Astrocyte (in vitro differentiated cells and primary cell): ENCODE data around the gene IQCN. TPM values are rescaled to one million over a fixed set of nuclear protein-coding genes. Genes with fewer than 3 reads are reported as not detected.

Source experiments
- DNase-seq: peaks from one replicate; pipeline ENCODE4 v3.0.0-alpha.2; 2010; ENCODE audit warnings: low read depth
- FAIRE-seq: peaks from 2 replicates; lab custom pipeline; 2011; peaks lifted over from hg19 to GRCh38; lab: Jason Lieb, UNC
- H2AFZ ChIP-seq: 2 replicates; pipeline ENCODE4 v1.6.0; 2012; ENCODE audit warnings: low read depth, low read length, inconsistent platforms
- H3K27ac ChIP-seq: 2 replicates; pipeline ENCODE4 v1.5.1; 2011; ENCODE audit warnings: low read depth, low read length, inconsistent platforms
- H3K27me3 ChIP-seq: 2 replicates; pipeline ENCODE4 v1.6.0; 2011; ENCODE audit warnings: low read length, inconsistent platforms; ENCODE audit not compliant: insufficient read depth
- H3K36me3 ChIP-seq: 2 replicates; pipeline ENCODE4 v1.5.1; 2011; ENCODE audit warnings: low read length, inconsistent platforms; ENCODE audit not compliant: insufficient read depth
- H3K4me1 ChIP-seq: 2 replicates; pipeline ENCODE4 v1.5.1; 2011; ENCODE audit warnings: low read length, inconsistent platforms; ENCODE audit not compliant: insufficient read depth
- H3K4me2 ChIP-seq: 2 replicates; pipeline ENCODE4 v1.6.0; 2012; ENCODE audit warnings: low read length, inconsistent platforms
- H3K4me3 ChIP-seq: 2 replicates; pipeline ENCODE4 v1.5.1; 2011; ENCODE audit warnings: low read depth, mild to moderate bottlenecking, low read length, inconsistent platforms; ENCODE audit not compliant: insufficient read depth
- H3K79me2 ChIP-seq: 2 replicates; pipeline ENCODE4 v1.6.0; 2012; ENCODE audit warnings: mild to moderate bottlenecking, low read length, inconsistent platforms; ENCODE audit not compliant: insufficient read depth
- H3K9ac ChIP-seq: 2 replicates; pipeline ENCODE4 v1.6.0; 2012; ENCODE audit warnings: mild to moderate bottlenecking, low read length, inconsistent platforms
- H3K9me3 ChIP-seq: 2 replicates; pipeline ENCODE4 v1.5.1; 2012; ENCODE audit warnings: low read depth, mild to moderate bottlenecking, low read length, inconsistent platforms; ENCODE audit not compliant: insufficient read depth
- H4K20me1 ChIP-seq: 2 replicates; pipeline ENCODE4 v1.6.0; 2012; ENCODE audit warnings: low read length, inconsistent platforms; ENCODE audit not compliant: insufficient read depth
- H3K27ac Mint-ChIP-seq: one replicate; pipeline ENCODE4 v1.8.0; 2021; ENCODE audit warnings: mild to moderate bottlenecking, mixed read lengths; ENCODE audit not compliant: unreplicated experiment
- H3K27me3 Mint-ChIP-seq: one replicate; pipeline ENCODE4 v1.8.0; 2021; ENCODE audit warnings: low read depth, mixed read lengths; ENCODE audit not compliant: unreplicated experiment
- H3K36me3 Mint-ChIP-seq: one replicate; pipeline ENCODE4 v1.8.0; 2021; ENCODE audit warnings: low read depth, mixed read lengths; ENCODE audit not compliant: unreplicated experiment
- H3K4me1 Mint-ChIP-seq: one replicate; pipeline ENCODE4 v1.8.0; 2021; ENCODE audit warnings: low read depth, mixed read lengths; ENCODE audit not compliant: unreplicated experiment
- H3K4me3 Mint-ChIP-seq: one replicate; pipeline ENCODE4 v1.8.0; 2021; ENCODE audit warnings: mild to moderate bottlenecking, moderate library complexity, mixed read lengths; ENCODE audit not compliant: unreplicated experiment
- H3K9me3 Mint-ChIP-seq: one replicate; pipeline ENCODE4 v1.8.0; 2021; ENCODE audit warnings: mild to moderate bottlenecking, mixed read lengths; ENCODE audit not compliant: unreplicated experiment
- EZH2 ChIP-seq: IDR thresholded peaks from 2 replicates; pipeline ENCODE4 v1.6.1; 2012; ENCODE audit warnings: mild to moderate bottlenecking, low read length, inconsistent platforms; ENCODE audit not compliant: insufficient read depth
- total RNA-seq: library from RNA; stranded (reverse); gene quantifications from 2 replicates; pipeline ENCODE4 v1.2.1, GENCODE V29; 2021
- TF ChIP-seq, protein P1 (sequence below): IDR thresholded peaks from 2 replicates; pipeline ENCODE4 v1.5.1; 2011; ENCODE audit warnings: low read depth, mild to moderate bottlenecking, inconsistent platforms, low read length, moderate library complexity; ENCODE audit not compliant: insufficient read depth

IQCN gene
- total RNA-seq, 1 donor from 2014 or later = 1.7 TPM

DNA sequence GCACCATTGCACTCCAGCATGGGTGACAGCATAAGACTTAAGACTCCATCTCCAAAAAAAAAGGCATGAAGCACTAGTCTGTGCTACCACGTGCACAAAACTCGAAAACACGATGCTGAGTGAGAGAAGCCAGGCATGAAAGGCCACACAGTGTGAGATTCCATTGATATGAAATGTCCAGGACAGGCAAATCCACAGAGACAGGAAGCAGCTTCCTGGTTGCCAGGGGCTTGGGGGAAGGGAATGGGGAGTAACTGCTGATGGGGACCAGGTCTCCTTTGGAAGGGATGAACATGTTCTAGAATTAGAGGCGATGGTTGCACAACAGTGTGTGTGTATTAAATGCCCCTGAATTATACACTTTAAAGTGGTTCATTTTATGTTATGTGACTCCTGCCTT lies 23.1 kb upstream of the IQCN start:
- H3K27ac ChIP-seq = no peak overlapping the region
- no peaks in the 10 kb centered on the region for H3K79me2 ChIP-seq
- H3K4me1 Mint-ChIP-seq = peaks cover 7% of the 10 kb centered on the region
- TF ChIP-seq, protein P1, sequence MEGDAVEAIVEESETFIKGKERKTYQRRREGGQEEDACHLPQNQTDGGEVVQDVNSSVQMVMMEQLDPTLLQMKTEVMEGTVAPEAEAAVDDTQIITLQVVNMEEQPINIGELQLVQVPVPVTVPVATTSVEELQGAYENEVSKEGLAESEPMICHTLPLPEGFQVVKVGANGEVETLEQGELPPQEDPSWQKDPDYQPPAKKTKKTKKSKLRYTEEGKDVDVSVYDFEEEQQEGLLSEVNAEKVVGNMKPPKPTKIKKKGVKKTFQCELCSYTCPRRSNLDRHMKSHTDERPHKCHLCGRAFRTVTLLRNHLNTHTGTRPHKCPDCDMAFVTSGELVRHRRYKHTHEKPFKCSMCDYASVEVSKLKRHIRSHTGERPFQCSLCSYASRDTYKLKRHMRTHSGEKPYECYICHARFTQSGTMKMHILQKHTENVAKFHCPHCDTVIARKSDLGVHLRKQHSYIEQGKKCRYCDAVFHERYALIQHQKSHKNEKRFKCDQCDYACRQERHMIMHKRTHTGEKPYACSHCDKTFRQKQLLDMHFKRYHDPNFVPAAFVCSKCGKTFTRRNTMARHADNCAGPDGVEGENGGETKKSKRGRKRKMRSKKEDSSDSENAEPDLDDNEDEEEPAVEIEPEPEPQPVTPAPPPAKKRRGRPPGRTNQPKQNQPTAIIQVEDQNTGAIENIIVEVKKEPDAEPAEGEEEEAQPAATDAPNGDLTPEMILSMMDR = no peak
- TF ChIP-seq EZH2 = no peak
- no peaks in the 10 kb centered on the region for H3K9me3 ChIP-seq
- H3K9ac ChIP-seq = no peak overlapping the region
- no peaks in the 10 kb centered on the region for H3K36me3 Mint-ChIP-seq
- H4K20me1 ChIP-seq = no peaks in the 10 kb centered on the region
- no peak for FAIRE-seq
- no peaks in the 10 kb centered on the region for H3K9me3 Mint-ChIP-seq
- H3K4me3 Mint-ChIP-seq = peak overlapping the region; percentile 28
- H3K27ac Mint-ChIP-seq = peak overlapping the region; percentile 38
- peaks cover 25% of the 10 kb centered on the region for H3K4me1 ChIP-seq
- H3K27me3 ChIP-seq = no peaks in the 10 kb centered on the region
- H2AFZ ChIP-seq = no peak overlapping the region
- H3K27me3 Mint-ChIP-seq = no peaks in the 10 kb centered on the region
- no peak for DNase-seq
- no peak overlapping the region for H3K4me2 ChIP-seq
- no peaks in the 10 kb centered on the region for H3K36me3 ChIP-seq
- no peak overlapping the region for H3K4me3 ChIP-seq

DNA sequence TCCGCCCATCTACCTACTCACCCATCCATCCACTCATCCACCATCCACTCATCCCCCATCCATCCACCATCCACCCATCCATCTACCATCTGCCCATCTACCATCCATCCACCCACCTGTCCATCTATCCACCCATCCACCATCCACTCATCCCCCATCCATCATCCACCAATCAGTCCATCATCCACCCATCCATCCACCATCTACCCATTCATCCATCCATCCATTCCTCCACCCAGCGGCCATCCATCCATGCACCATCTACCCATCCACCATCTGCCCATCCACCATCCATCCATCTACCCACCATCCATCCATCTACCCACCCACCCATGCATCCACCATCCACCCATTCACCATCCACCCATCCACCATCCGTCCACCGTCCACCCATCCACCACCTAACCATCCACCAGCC lies 20.8 kb upstream of the IQCN start:
- no peak overlapping the region for H3K9ac ChIP-seq
- H2AFZ ChIP-seq = no peak overlapping the region
- no peaks in the 10 kb centered on the region for H3K27me3 ChIP-seq
- H3K27ac ChIP-seq = no peak overlapping the region
- no peak for FAIRE-seq
- H4K20me1 ChIP-seq = no peaks in the 10 kb centered on the region
- no peaks in the 10 kb centered on the region for H3K9me3 ChIP-seq
- Mint-ChIP-seq H3K4me1 (peaks cover 8% of the 10 kb centered on the region), H3K4me3 (no peak overlapping the region), H3K9me3 (no peaks in the 10 kb centered on the region), H3K36me3 (no peaks in the 10 kb centered on the region), H3K27ac (no peak overlapping the region), H3K27me3 (no peaks in the 10 kb centered on the region)
- no peaks in the 10 kb centered on the region for H3K36me3 ChIP-seq
- no peak overlapping the region for H3K4me2 ChIP-seq
- H3K4me3 ChIP-seq = no peak overlapping the region
- TF ChIP-seq, protein P1 = no peak
- no peak for TF ChIP-seq EZH2
- no peak for DNase-seq
- peaks cover 36% of the 10 kb centered on the region for H3K4me1 ChIP-seq
- no peaks in the 10 kb centered on the region for H3K79me2 ChIP-seq

GRCh38 chr19:18294467-18294864 lies 20.2 kb upstream of the IQCN start:
- no peak overlapping the region for H3K27ac ChIP-seq
- H3K27me3 Mint-ChIP-seq = no peaks in the 10 kb centered on the region
- H3K36me3 ChIP-seq = no peaks in the 10 kb centered on the region
- no peak overlapping the region for H3K4me3 ChIP-seq
- FAIRE-seq = no peak
- no peaks in the 10 kb centered on the region for H3K9me3 ChIP-seq
- peaks cover 36% of the 10 kb centered on the region for H3K4me1 ChIP-seq
- H2AFZ ChIP-seq = no peak overlapping the region
- no peaks in the 10 kb centered on the region for H3K9me3 Mint-ChIP-seq
- no peak for DNase-seq
- H3K36me3 Mint-ChIP-seq = no peaks in the 10 kb centered on the region
- H3K27me3 ChIP-seq = no peaks in the 10 kb centered on the region
- H3K27ac Mint-ChIP-seq = no peak overlapping the region
- H4K20me1 ChIP-seq = no peaks in the 10 kb centered on the region
- no peaks in the 10 kb centered on the region for H3K79me2 ChIP-seq
- H3K4me1 Mint-ChIP-seq = peaks cover 12% of the 10 kb centered on the region
- TF ChIP-seq, protein P1 = no peak
- no peak for TF ChIP-seq EZH2
- no peak overlapping the region for H3K4me2 ChIP-seq
- no peak overlapping the region for H3K4me3 Mint-ChIP-seq
- H3K9ac ChIP-seq = no peak overlapping the region
